Vagina (tissue), 2 donors: ENCODE data around the gene DNMT3L. TPM values are rescaled to one million over a fixed set of nuclear protein-coding genes. Genes with fewer than 3 reads are reported as not detected.

ENCODE experiments used
- DNase-seq, 2 donors: peaks; one replicate each; pipeline ENCODE4 v3.0.0-alpha.2; 2017; ENCODE audit errors: extremely low spot score in 2 of 2
- H3K27ac ChIP-seq: fragments of 200-600 bp; sonication (generic); one replicate; pipeline ENCODE4 v1.5.1; 2019
- H3K27me3 ChIP-seq: fragments of 200-600 bp; sonication (generic); one replicate; pipeline ENCODE4 v1.5.1; 2019
- H3K36me3 ChIP-seq, 2 donors: fragments of 200-600 bp; sonication (generic); one replicate each; pipeline ENCODE4 v1.5.1; 2017 to 2019
- H3K4me1 ChIP-seq: fragments of 200-600 bp; sonication (generic); one replicate; pipeline ENCODE4 v1.5.1; 2019
- H3K4me3 ChIP-seq, 2 donors: fragments of 200-600 bp; sonication (generic); 1 replicate in 1 of 2; 2 replicates in 1 of 2; pipeline ENCODE4 v1.5.1; 2016 to 2019
- H3K9me3 ChIP-seq: fragments of 200-600 bp; sonication (generic); one replicate; pipeline ENCODE4 v1.5.1; 2019
- POLR2A ChIP-seq, 2 donors: fragments of 450-650 bp; IDR thresholded peaks; one replicate each; pipeline ENCODE4 v1.6.1; 2017; ENCODE audit warnings: antibody characterized with exemption in 2 of 2, mild to moderate bottlenecking in 2 of 2, moderate library complexity in 2 of 2
- POLR2AphosphoS5 ChIP-seq, 2 donors: sonication (generic); formaldehyde crosslinking; IDR thresholded peaks; one replicate each; pipeline ENCODE4 v1.9.0; 2017; ENCODE audit warnings: antibody characterized with exemption in 2 of 2, mild to moderate bottlenecking in 2 of 2, low read depth in 1 of 2; ENCODE audit not compliant: insufficient read depth in 1 of 2
- intact Hi-C: fragments of 100-400 bp; cut with DNase I; formaldehyde crosslinking; loops from one replicate; pipeline ENCODE4 v1.15.1; 2023
- total RNA-seq: library from RNA; depleted of rRNA; stranded (reverse); fragments of >200 nt; gene quantifications from one replicate; pipeline ENCODE4 v1.2.3, GENCODE V29; 2016
- TF ChIP-seq, protein P1 (sequence below), 3 experiments: fragments of 450-650 bp in 2 of 3; fragments of 200-600 bp in 1 of 3; sonication (generic) in 1 of 3; IDR thresholded peaks; one replicate each; pipeline ENCODE4 v1.5.1; 2017 to 2019; ENCODE audit warnings: antibody characterized with exemption in 3 of 3, mild to moderate bottlenecking in 2 of 3, moderate library complexity in 2 of 3

DNMT3L gene
- total RNA-seq, 1 donor from 2014 or later = not detected

DNA sequence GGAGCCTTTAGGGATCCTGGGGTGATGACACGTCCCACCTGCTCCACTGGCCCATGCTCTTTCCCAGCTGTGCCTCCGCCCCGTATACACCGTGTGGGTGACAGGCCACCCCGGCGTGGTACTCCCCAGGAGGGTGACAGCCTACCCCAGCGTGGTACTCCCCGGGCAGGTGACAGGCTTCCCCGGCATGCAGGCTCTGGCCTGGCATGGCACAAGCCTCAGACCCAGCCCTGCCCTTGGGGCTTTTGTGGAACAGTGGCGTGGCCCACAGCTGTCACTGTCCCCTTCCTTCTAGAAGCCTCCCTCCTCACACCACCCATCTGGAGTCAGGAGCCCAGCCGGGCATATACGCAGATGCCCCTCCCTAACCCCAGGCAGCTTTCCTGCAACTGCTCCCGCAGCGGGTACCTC is 33.5 kb upstream of the DNMT3L start:
- TF ChIP-seq POLR2AphosphoS5 (IDR thresholded peaks at IDR 0.05; ENCODE audit: insufficient read depth in 1 of 2, low read depth in 1 of 2) (no peak), POLR2A (IDR thresholded peaks at IDR 0.05) (no peak)
- TF ChIP-seq, protein P1, sequence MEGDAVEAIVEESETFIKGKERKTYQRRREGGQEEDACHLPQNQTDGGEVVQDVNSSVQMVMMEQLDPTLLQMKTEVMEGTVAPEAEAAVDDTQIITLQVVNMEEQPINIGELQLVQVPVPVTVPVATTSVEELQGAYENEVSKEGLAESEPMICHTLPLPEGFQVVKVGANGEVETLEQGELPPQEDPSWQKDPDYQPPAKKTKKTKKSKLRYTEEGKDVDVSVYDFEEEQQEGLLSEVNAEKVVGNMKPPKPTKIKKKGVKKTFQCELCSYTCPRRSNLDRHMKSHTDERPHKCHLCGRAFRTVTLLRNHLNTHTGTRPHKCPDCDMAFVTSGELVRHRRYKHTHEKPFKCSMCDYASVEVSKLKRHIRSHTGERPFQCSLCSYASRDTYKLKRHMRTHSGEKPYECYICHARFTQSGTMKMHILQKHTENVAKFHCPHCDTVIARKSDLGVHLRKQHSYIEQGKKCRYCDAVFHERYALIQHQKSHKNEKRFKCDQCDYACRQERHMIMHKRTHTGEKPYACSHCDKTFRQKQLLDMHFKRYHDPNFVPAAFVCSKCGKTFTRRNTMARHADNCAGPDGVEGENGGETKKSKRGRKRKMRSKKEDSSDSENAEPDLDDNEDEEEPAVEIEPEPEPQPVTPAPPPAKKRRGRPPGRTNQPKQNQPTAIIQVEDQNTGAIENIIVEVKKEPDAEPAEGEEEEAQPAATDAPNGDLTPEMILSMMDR (IDR thresholded peaks at IDR 0.05) = no peak
- H3K36me3 ChIP-seq = no peaks in the 10 kb centered on the region
- H3K27ac ChIP-seq = no peak overlapping the region
- intact Hi-C loops = no loop called here
- H3K9me3 ChIP-seq = no peaks in the 10 kb centered on the region
- no peak for DNase-seq
- no peak overlapping the region for H3K4me3 ChIP-seq
- peaks cover 41% of the 10 kb centered on the region for H3K4me1 ChIP-seq
- no peaks in the 10 kb centered on the region for H3K27me3 ChIP-seq

DNA sequence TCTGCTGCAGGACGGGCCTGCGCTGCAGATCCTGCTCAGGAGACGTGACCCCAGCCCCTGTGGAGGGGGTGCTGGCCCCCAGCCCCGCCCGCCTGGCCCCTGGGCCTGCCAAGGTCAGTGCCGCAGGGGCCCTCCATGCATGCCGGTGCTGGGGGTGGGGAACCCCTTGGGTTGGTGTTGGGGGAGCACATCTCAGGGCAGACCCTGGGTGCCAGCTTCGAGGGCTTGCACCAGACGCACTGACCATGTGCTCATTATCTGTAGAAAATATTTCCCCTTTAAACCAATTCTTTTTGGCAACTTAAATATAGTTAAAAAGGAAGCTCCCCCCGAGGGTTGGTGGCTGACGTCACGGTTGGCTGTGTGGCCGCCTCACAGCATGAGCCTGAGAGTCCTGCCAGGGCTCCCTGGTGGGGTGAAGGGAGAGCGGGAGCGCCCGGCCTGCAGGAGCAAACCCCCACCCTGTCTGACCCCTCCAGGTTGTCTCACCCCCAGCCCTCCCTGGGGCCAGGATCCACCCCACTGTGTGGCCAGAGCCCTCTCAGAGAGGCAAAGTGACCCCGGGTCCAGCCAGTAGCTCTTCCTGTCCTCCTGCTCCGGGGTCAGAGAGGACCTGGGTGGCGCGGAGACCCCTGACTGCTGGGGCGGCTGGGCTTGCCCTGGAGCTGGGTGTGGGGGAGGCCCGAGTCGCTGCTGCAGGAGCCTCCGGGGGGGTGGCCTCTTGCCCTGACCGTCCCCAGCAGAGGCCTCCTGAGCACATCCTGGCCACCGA is 32.9 kb upstream of the DNMT3L start:
- H3K9me3 ChIP-seq = no peaks in the 10 kb centered on the region
- H3K4me3 ChIP-seq = no peak overlapping the region
- no peaks in the 10 kb centered on the region for H3K36me3 ChIP-seq
- DNase-seq = no peak
- peaks cover 40% of the 10 kb centered on the region for H3K4me1 ChIP-seq
- TF ChIP-seq, protein P1 (IDR thresholded peaks at IDR 0.05) = no peak
- peak in 1 of 2 donors; percentile 39 for TF ChIP-seq POLR2AphosphoS5 (IDR thresholded peaks at IDR 0.05; ENCODE audit: insufficient read depth in 1 of 2, low read depth in 1 of 2)
- peak overlapping the region; percentile 40 for H3K27ac ChIP-seq
- H3K27me3 ChIP-seq = no peaks in the 10 kb centered on the region
- intact Hi-C loops = no loop called here

DNA sequence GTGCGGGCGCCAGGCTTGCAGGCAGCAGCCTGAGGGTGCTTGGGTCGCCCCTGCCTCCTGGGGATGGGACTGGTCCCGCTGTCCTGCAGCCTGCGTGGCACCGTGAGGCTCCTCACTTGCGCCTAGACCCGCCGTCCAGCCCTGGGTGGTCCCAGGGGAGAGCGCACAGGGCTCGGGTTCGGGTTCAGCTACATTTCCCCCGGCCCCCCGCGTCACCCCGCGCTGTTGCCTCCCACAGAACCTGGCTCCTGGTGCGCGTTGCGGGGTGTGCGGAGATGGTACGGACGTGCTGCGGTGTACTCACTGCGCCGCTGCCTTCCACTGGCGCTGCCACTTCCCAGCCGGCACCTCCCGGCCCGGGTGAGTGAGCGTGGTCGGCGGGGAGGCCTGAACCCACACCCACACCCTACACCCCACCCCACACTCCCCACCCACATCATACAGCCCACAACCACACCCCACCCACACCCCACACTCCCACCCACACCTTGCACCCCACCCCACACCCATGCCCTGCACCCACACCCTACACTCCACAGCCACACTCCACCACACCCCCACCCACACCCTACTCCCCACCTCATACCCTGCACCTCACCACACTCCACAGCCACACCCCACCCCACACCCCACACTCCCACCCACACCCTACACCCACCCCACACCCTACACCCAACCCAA is 32.0 kb upstream of the DNMT3L start:
- DNase-seq = no peak
- Histone ChIP-seq H3K4me1 (peaks cover 35% of the 10 kb centered on the region), H3K36me3 (no peaks in the 10 kb centered on the region), H3K27me3 (no peaks in the 10 kb centered on the region), H3K4me3 (no peak overlapping the region), H3K9me3 (no peaks in the 10 kb centered on the region), H3K27ac (no peak overlapping the region)
- intact Hi-C loops = no loop called here
- TF ChIP-seq POLR2A (IDR thresholded peaks at IDR 0.05) (no peak), POLR2AphosphoS5 (IDR thresholded peaks at IDR 0.05; ENCODE audit: insufficient read depth in 1 of 2, low read depth in 1 of 2) (no peak)
- TF ChIP-seq, protein P1 (IDR thresholded peaks at IDR 0.05) = no peak

DNA sequence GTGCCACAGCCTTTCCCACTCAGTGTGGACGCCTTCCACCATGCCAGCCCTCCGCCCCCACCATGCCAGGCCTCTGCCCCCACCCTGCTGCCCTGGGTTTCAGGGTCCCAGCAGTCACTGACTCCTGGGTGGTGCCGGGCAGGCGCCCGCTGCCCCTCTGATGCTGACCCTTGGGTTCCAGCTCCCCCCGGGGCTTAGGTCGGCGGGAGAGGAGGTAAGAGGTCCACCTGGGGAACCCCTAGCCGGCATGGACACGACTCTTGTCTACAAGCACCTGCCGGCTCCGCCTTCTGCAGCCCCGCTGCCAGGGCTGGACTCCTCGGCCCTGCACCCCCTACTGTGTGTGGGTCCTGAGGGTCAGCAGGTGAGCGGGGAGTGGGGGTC is 31.1 kb upstream of the DNMT3L start:
- intact Hi-C loops = no loop called here
- H3K4me1 ChIP-seq = peaks cover 30% of the 10 kb centered on the region
- no peak overlapping the region for H3K27ac ChIP-seq
- H3K27me3 ChIP-seq = no peaks in the 10 kb centered on the region
- no peak overlapping the region for H3K4me3 ChIP-seq
- no peaks in the 10 kb centered on the region for H3K9me3 ChIP-seq
- H3K36me3 ChIP-seq = no peaks in the 10 kb centered on the region
- no peak for DNase-seq
- TF ChIP-seq POLR2A (IDR thresholded peaks at IDR 0.05) = no peak
- TF ChIP-seq, protein P1 (IDR thresholded peaks at IDR 0.05) = no peak
